NCI-H1105 treated with DMSO at 0.1 percent for 48 hours (cell line): ENCODE data around the gene TNNI2.

ENCODE experiments used
- DNase-seq: peaks from one replicate; lab custom pipeline; 2025; lab: John Stamatoyannopoulos, UW

Gene TNNI2

DNA sequence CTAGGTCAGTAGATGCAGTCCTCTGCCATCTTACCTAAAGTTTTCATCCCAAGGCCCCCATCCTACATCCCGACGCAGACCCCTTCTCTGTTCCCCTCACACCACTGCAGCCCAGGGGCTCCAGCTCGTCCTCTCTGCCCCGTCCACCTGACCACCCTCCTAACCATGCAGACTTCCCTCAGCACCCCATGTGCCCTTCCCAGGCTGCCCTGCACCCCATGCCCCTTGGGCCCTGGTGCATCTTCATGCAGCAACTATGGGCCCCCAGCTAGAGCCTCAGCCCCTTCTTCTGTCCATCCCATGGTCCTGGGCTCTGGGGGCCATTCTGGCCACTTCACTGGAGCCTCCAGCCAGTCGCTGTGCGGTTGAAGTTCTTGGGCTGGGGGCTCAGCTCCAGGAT lies 50.0 kb downstream of the TNNI2 start:
- DNase-seq = no peak

DNA sequence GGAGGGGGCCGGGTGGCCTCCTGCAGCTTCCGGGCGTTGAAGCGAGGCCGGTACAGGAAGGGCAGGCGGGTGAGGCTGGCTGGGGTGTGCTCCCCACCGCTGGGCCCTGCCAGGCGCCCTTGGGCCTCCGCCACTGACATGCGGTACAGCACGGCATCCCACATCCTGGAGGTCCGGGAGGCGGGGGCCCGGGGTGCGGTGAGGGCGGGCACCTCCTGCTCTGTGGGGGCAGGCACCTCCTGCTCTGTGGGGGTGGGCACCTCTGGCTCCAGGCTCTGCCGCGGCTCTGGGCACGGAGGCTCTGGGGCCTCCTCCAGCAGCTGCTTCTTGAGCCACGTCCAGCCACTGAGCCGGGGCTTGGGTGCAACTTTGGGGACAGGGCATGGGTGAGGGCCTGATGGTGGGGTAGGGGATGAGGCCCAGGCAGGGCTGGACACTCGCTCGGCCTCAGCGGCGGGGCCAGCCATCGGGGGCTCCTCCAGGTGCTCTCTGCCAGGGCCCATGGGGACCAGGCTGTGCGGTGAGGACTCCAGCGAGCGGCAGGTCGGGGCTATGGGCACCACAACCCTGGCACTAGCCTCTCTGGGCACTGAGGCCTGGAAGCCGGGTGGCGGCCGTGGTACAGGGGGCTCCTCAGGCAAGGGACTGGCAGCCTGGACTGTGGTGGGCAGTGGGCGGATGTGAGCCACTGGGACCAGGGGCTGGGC lies 50.6 kb downstream of the TNNI2 start:
- no peak for DNase-seq

DNA sequence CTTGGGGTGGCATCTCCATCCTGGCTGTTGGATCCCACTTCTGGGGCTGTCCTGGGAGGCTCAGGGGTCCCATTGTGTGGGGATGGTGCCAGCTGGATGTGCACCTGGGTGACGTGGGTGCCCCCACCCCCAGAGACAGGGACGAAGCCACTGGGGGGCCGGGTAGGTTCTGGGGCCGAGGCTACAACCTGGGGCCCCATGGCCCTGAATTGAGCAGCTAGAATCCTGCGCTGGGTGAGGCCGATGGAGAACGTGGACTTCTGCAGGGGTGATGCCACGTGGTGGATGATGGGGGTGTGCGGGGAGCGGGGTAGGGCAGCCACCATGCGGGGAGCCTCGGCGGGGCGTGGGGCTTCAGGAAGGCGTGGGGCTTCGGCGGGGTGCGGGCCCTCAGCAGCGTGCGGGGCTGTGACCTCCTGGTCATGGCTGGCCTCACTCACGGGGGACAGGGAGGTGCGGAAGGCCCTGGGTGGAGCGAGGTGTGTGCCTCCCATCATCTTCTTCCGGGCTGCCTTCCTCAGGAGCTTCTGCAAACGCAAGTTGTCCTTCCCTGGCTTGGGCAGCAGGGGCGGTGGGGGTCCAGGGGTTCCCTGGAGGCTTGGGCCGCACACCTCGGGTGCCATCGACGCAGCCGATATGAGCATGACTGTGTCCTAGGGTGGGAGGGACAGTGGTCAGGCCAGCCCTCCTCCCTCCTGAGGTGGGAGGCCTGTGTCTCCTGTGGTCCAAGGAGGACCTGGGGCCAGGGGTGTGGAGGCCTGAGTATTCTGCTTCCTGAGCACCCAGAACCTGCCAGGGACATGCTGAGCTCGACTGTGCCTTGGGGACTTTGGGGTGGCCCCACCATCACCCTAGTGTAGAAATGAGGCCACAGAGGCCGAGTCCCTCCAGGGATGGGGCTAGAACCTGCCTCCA lies 51.4 kb downstream of the TNNI2 start:
- no peak for DNase-seq
